HuH-7.5 (cell line): ENCODE results near the gene TRAPPC10.

ENCODE experiments used
- DNase-seq: peaks from one replicate; pipeline ENCODE4 v3.0.0; 2011; ENCODE audit warnings: low spot score

The TRAPPC10 gene

DNA sequence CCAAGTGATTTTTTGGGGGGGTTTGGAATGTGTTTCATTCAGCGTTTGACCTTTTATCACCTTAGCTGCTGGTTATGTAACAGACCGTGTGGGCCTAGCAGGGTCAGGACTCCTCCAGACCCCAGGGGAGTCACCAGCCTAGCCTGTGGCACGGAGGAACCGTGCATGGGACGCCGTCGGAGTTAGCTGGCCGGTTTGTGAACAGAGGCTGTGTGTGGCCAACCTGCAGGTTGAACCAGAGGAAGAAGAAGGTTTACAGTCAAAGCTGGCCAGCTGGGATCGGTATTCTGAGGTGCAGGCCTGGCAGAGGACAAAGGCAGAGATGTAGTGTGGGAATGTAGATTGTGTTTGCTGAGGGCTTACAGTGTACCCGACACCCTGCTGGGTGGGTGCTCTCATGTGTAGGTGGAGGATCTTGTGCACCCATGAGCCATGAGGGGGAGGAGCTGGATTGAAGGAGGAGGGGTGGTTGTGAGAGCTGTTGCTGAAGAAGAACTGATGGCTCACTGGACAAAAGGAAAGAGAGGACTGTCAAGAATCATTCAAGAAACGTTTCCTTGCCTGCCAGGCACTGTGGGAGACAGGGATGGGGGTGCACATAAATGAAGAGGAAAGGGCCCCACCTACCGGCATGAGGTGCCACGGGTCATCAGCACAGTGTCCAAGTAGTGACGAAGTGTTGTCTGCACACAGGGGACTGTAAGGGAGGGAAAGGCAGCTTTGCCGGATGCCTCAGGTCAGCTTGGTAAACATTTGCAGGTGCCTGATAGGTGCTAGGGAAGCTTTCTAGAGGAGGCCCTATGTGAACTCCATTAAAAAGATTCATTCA lies 55.1 kb downstream of the TRAPPC10 start:
- no peak for DNase-seq

DNA sequence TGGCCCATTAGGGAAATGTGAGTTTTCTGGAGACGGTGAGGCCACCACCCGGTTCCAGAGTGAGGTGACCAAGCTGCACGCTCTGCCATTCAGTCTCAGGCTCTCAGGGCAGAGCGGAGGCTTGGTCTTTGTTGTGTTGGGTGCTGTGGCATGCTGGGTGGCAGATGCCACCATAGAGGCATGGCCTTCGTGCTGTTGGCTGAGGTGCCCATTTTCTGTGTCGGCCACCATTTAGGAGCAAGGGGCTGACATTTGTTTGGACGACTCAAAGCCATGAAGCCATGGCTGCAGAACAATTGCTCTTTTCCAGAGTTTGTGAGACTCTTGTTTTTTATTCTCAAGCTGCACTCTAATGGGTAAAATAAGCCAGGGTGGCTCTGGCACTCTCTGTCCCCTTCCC lies 58.3 kb downstream of the TRAPPC10 start:
- DNase-seq: no peak

GRCh38 chr21:44071359-44072104 lies 59.4 kb downstream of the TRAPPC10 start:
- no peak for DNase-seq

DNA sequence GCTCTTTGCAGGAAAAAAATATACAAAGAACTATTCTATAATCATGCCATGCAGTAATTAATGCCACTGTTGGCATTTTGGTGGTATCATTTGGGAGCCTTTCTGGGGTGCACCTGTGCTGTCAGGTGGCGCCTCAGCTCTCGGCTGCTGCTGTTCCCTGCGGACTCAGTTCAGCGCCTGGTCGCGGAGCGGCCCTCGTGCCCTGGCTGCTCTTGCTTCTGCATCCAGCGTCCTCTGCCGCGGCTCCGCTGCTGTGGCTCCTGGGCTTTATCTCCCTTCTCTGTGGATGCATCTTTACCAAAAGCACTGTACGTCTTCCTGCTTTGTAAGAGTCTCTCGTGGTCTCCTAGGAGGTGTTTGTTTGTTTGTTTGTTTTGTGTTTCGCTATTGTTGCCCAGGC lies 60.0 kb downstream of the TRAPPC10 start:
- DNase-seq: no peak

DNA sequence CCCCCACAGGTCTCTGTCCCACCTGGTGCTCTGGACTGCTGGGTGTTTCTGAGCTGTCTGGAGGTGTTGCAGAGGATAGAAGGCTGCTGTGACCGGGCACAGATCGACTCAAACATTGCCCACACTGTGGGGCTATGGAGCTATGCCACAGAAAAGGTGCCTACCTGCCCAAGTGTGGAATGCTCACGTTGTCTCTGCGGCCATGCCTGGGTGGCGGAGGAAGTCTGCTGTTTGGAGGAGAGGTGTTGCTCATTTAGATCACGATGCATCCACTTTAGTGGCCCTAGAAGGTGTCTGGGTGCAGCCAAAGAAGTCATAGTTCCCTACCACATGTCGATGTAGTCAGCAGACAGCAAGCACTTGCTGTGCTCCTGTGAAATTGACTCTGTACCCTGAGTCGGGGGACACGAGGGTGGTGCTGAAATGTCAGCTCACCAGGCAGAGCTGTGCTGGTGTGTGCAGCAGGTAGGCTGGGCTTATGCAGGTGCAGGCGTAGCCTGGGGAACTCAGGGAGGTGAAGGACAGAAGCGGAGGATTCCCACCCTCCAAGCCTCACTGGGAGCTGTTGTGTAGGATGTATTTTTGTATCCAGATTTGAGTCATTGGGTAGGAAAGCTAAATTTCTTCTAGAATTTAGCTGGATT lies 62.3 kb downstream of the TRAPPC10 start:
- no peak for DNase-seq

- no peak for DNase-seq
These were observed 64.2 kb downstream of the TRAPPC10 start for GRCh38 chr21:44076316-44076715.

DNA sequence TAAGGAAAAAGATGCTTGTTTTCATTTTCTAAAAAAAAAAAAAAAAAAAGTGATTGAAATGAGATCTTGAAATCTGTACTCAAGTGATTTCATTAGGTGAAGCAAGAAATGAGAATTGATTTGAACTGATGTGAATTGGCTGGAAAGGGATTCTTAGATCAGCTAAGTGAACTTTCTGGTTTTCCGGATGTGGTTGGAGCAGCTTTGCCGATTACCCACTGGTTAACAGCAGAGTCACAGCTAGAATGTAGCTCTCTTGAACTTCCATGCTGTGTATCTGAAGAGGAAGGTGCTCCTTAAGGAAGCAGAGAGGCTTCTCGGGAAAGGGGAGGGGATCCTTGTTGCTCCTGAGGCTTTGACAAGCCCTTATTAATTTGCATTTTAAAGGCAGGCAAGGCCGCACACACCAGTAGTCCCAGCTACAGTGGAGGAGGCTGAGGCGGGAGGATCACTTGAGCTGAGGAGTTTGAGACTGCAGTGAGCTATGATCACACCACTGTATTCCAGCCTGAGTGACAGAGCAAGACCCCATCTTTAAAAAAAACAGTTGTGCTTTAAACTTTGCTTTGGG lies 66.4 kb downstream of the TRAPPC10 start:
- DNase-seq: no peak

- no peak for DNase-seq
These were observed 67.3 kb downstream of the TRAPPC10 start for GRCh38 chr21:44079446-44079845.

- no peak for DNase-seq
These were observed 67.7 kb downstream of the TRAPPC10 start for GRCh38 chr21:44079846-44080245.

GRCh38 chr21:44082648-44083440 lies 70.7 kb downstream of the TRAPPC10 start:
- peak; percentile 16 for DNase-seq

- DNase-seq: no peak
These were observed 71.7 kb downstream of the TRAPPC10 start for GRCh38 chr21:44083631-44084291.

- no peak for DNase-seq
These were observed 72.6 kb downstream of the TRAPPC10 start for GRCh38 chr21:44084496-44085241.

- no peak for DNase-seq
These were observed 73.6 kb downstream of the TRAPPC10 start for GRCh38 chr21:44085491-44086321.

- DNase-seq: no peak
These were observed 74.7 kb downstream of the TRAPPC10 start for GRCh38 chr21:44086636-44087425.

DNA sequence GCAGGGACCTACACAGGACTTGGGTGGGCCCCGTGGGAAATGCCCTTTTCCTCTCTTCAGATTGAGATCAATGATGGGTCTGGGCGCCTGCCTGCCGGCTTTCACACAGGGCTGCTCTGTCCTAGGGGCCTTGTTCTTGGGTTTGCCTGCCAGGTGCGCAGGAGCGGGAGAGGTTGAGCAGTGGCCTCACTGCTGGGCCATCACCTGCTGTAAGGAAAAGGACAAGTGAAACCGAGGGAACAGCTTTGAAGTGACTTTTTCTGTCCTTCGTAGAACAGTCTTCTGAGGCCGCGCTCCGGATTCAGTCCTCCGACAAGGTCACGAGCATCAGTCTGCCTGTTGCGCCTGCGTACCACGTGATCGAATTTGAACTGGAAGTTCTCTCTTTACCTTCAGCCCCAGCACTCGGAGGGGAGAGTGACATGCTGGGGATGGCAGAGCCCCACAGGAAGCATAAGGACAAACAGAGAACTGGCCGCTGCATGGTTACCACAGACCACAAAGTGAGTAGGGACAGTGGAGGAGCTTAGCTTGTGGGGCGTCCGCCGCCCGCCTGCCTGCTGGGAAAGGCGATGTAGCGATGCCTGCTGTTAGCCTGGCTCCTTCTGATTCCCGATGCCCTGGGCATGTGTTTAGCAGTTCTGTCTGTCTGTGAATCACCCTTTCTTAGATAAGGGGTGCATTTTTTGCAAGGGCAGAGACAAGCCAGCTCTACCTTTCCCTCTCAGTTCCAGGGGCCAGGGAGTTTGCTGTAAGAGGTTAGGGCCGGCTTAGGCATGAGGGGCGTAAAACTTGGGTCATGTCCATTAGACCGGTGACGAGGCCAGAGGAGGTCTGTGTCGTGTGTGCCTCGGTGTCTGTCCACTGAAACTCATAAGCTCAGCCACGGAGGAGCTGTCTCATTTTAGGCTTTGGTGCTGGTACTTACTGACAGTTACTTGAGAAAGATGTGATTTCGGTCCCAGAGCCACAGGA lies 75.6 kb downstream of the TRAPPC10 start:
- no peak for DNase-seq

DNA sequence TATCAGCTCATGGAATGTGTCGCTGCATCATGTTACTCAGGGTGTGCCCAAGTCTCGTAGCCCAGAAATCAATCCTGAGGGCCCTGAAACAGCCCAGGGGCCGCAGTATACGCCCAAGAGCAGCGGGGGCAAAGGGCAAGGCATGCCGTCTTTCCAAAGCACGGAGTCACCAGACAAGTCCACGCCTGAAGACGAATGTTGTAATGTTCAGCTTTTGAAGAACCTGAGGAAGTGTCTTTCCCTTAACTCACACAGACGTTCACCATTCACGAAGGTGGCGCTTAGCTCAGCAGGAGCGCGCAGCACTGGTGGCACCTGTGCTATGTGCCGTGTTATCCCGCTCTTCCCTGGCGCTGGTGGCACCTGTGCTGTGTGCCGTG lies 76.3 kb downstream of the TRAPPC10 start:
- DNase-seq: no peak
